GM13976 (cell line): ENCODE data around the gene BRAF.

ENCODE experiments used
- DNase-seq: peaks from one replicate; pipeline ENCODE4 v3.0.0; 2012; ENCODE audit warnings: low spot score
- CTCF ChIP-seq: IDR thresholded peaks from 2 replicates; pipeline ENCODE4 v1.5.1; 2012; ENCODE audit warnings: borderline replicate concordance, mild to moderate bottlenecking; ENCODE audit not compliant: insufficient read depth; ENCODE audit errors: extremely low read depth, missing control alignments, control extremely low read depth
- in situ Hi-C: fragments of 300-500 bp; cut with MboI; formaldehyde crosslinking; loops from one replicate; pipeline ENCODE4 v1.12.0; 2022; ENCODE audit warnings: low sequenced_read_pairs, mixed read lengths, inconsistent platforms; ENCODE audit not compliant: unreplicated experiment

Gene BRAF

GRCh38 chr7:140734729-140735128 lies 190.0 kb downstream of the BRAF start:
- in situ Hi-C loops: no loop called here
- no peak for TF ChIP-seq CTCF

GRCh38 chr7:140734096-140734495 lies 190.6 kb downstream of the BRAF start:
- no peak for DNase-seq
- no peak for TF ChIP-seq CTCF
- in situ Hi-C loops: no loop called here

More at GRCh38 chr7:140734729-140735128, 190.0 kb downstream of the BRAF start:
- no peak for DNase-seq

GRCh38 chr7:140732416-140732815 lies 192.3 kb downstream of the BRAF start:
- no peak for DNase-seq
- in situ Hi-C loops: no loop called here
- no peak for TF ChIP-seq CTCF

- peak; percentile 28 for DNase-seq
- in situ Hi-C loops: no loop called here
- peak; percentile 18 for TF ChIP-seq CTCF
Observed at GRCh38 chr7:140726281-140726680, 198.4 kb downstream of the BRAF start.

GRCh38 chr7:140724706-140725105 lies 200.0 kb downstream of the BRAF start:
- DNase-seq: no peak
- TF ChIP-seq CTCF: no peak
- in situ Hi-C loops: no loop called here

- no peak for DNase-seq
- in situ Hi-C loops: no loop called here
- TF ChIP-seq CTCF: no peak
Observed at GRCh38 chr7:140723574-140723973, 201.2 kb downstream of the BRAF start.

GRCh38 chr7:140723006-140723405 lies 201.7 kb downstream of the BRAF start:
- no peak for TF ChIP-seq CTCF
- in situ Hi-C loops: no loop called here
- no peak for DNase-seq
